ENCODE data around the gene FTCDNL1.

FTCDNL1 gene

DNA sequence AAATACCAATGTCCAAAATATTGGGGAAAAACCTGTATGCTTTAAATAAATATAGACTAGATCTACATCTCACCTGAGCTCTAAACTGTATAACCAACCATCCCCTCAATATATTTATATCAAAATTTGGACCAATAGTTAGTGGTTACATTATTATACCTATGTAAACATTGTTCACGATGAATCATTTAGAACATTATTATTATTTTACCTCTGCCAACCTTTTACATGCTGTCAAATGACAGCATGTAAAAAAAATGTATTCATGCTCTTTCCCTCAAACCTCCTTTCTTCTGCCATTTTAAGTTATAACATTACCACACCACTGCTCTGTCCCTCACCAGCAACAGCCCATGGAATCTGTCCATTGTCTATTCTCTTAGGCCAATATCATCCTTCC lies 9.6 kb downstream of the FTCDNL1 start:
- DNase-seq = no peak

DNA sequence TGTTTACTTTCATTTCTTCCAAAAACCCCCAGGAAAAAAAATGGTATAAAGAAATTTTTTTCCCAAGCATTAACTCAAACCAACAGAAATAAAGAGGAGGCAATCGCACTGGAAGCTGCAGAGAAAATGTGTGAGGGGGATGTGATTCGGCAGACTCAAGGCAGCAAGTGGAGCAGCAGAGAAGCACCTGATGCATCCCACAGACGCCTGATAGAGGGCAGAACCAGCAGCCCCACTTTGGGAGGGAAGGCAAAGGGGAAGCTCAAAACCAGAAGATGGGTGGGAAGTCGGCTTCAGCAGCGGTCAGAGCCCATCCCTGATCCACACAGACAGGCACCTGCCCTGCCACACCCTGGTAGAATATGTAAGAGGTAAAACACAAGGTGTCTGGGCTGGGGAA lies 12.6 kb downstream of the FTCDNL1 start:
- DNase-seq = no peak

DNA sequence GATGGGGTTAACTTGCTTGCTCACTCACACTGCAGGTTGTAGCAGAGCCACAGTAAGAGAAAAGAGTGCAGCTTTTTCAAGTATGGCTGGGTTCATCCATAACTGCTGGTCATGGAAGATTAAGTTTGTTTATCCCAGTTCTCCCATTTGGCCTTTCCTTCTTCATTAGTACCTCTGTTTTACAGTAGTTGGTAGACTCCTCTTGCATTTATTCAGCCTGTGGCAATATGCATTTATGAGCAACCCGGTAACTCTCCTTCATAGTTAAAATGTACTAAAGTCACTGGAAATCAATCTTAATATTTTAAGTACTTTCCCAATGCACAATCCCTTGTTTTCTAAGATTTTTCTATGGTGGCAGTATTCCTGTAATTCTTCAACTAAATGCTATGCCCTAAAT lies 14.0 kb downstream of the FTCDNL1 start:
- DNase-seq = no peak

DNA sequence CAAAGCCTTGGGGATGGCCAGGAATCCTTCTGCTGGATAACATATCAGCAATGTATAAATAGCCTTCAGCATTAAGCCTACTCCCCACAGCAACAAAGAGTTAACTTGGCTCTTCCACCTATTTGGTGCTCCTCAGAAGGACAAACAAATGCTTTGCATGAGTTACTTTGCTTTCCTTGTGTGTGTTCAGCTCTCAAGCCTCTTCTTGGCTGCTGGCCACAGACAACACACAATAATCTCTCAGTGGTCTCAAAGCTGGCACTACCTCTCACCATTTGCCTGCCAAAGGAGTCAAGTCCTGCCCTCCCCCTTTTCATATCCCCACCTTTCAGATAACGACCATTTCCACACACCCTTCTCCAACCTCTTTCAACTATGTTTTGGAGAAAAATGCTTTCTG lies 17.5 kb downstream of the FTCDNL1 start:
- DNase-seq = no peak

DNA sequence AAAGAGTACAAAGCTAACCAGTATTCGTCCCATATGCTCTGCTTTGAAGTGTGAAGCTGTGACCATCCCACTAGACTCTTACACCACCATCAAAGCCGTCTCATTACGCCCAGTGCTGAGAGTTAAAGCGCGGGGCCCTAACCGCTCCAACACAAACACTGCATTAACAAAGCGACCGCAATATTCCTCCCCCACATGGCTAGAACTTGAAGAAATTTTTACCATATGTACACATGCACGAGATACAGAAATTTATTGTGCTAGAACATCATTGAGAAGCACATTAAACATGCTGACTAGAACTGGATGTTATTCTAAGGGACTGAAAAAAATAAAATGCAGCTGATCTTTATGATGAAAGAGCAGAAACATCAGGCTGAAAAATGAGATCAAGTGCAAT lies 20.5 kb downstream of the FTCDNL1 start:
- DNase-seq = no peak

DNA sequence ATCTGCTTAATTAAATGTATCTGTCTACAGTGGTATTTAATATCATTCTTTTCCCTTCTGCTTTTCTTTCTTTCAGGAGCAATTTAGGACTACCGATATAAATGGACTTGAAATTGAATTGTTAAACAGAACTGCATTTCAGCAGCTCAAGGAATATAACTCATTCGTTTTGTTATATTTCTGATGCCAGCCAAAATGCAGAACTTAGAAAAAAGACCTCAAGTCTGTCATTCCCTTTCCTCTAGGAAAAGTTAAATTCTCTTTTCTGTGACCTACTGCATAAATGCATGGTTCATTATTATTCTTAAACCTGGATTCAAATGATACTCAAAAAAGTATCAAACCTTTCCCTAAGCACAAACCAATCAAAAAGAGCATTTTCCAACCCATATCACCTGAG lies 21.4 kb downstream of the FTCDNL1 start:
- no peak for DNase-seq

DNA sequence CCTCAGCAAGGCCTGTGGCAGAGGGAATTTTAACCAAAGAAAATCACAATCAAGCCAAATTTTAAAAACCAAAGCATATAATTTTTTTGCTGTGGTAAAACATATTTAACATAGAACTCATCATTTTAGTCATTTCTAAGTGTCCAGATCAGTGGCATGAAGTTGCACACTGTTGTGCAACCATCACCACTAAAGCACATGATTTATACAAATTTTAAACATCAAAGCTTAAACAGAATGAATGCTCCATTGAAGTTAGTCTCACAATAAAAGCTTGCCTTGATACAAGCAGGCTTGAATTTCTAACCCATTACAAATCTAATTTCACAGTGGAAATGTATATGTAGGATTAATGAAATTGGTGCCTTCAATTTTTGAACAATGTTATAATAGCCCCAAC lies 31.2 kb downstream of the FTCDNL1 start:
- no peak for DNase-seq

DNA sequence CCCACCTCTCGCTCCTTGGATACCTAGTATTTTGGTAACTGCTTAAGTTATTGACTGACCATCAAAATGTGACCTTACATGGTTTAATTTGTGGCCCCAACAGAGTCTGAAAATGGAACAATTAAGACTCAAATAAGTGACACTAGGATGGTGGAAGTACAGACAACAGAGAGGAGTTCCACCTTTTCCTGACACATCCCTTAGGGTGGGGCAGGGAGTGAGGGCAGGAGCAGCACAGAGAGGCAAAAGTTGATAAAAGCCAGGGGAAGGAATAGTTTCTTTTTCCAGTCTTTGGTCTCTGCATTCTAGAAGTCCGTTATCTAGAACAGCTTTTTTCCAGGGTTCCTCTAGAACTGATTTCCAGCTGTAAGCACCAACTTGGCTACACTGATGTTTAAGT lies 32.2 kb downstream of the FTCDNL1 start:
- DNase-seq = no peak

DNA sequence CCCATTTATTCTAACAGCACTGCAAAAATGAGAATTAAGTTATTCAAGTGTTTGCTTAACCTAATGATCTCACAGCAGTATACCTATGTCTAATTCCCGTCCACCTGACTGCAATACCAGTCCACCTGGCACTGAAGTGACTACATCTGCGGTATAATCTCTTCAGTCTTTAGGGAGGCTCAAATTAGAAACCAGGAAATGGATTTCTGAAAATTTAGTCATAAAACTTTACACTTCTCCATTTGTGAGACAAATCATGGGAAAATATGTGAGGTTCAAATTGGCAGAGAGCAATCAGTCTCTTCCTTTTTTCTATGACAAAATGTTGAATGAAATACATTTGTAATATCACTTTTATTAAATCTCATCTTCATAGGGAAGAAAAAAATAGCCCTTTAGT lies 33.0 kb downstream of the FTCDNL1 start:
- DNase-seq = no peak

DNA sequence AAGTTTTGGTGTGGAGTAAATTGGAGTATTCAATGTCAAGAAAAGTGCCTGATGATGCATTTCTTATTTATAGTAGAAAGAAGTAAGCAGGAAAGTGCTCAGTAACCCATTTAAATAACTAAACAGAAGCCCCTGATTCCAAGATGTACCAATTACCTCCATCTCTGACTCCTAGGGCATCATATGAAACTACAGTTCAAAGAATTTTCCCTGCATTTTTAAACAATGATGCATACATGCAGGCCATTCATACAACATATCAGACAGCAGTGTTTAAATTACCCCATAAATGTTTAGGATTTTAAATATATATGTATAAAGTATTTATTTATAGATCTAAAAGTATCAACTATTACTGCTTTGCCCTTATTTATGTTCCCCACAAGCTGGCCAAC lies 36.2 kb downstream of the FTCDNL1 start:
- no peak for DNase-seq

DNA sequence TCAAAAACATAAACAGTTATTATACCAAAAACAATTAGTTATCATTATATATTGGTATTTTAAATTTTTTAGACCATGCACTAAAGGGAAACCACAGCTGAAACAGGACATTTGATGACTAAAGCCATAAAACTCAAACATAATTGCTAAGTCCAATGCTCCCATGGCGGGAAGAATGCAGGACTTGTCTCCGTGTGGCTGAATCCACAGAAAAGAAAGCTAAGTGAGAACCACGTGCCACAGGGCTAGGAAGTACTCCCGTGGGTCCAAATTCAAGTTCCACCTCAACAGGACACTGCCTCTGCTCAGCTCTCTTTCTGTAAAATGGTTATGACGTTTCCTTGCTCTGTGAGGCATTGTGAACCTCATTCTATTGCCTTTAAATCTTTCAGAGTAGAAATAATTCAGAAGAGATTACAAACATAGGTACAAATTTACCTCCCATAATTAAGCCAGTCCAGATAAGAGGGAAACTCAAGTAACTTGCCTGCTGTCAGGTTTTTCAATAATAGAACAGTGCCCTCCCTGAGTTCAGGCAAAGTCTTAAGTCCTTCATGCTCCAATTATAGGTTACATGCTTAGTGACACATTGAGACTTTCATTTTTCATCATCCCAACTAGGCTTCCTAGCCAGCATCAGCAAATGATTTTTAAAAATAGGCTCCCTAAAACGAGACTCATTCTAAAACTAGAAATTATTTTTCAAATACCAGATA lies 36.7 kb downstream of the FTCDNL1 start:
- DNase-seq = no peak

DNA sequence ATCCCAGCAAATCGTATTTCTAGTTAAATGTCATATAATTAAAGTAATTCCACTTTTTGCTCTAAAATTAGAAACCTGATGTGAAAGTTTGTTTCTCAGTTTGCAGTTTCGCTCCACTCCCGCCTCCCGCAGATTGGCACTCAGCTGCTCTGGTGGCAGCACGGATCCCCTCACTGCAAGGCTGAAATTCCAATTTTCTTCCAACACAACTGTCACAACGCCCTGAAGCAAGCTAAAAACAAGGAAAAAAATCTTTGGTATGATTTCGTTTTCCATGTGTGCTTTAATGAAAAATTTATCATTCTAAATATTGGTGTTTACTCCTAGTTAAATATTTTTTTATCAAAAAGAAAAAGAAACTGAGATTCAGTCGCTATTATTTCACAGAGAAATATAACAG lies 38.5 kb downstream of the FTCDNL1 start:
- DNase-seq = no peak

DNA sequence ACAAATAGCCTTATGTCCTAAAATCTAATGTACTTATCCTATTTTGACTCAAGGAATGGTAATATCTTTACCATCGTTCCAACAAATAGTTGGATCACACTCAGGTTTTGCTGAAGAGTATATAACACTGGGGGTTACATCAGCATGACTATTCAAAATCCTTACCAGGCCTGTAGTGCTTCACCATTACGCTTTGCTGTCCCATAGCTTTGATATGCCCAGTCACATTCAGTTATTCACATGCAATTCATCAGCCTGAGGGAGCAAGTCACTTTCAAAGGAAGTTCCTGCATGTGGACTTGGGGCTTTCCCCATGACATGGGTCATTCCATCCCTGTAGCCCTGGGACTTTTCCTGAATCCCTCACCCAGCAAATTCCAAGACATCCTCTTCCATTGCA lies 39.6 kb downstream of the FTCDNL1 start:
- DNase-seq = no peak

DNA sequence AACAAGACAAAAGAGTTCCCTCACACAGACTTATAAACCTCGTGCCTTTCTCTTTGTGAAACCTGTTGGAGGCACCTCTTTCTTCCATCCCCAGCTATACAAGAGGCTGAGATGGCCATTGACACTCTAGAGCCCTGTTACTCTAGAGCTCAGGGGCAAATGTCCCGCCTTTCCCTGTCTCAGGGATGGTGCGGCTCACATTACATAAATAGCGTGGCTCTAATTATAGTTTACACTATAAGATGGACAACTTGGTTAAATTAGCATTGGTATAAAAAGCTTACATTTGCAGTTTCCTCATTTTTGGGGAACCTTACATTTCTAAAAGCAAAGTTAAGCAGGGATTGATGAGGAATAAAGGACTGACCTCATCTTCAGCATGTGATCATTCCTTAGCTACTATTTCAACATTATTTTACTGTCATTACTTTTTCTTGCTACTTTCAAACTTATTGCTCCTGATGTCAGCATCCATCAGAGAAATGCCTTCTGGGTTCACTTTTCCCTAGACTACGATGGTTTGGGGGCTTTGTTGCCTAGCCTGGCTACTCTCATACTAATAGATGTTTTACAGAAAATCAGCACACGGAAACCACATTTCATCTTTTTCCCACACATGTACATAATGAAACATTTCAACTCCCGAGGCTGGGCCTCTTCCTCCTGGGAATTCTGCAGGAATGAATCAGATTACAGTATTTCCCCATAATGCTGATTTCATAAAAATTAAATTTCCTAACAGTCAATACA lies 40.4 kb downstream of the FTCDNL1 start:
- no peak for DNase-seq

DNA sequence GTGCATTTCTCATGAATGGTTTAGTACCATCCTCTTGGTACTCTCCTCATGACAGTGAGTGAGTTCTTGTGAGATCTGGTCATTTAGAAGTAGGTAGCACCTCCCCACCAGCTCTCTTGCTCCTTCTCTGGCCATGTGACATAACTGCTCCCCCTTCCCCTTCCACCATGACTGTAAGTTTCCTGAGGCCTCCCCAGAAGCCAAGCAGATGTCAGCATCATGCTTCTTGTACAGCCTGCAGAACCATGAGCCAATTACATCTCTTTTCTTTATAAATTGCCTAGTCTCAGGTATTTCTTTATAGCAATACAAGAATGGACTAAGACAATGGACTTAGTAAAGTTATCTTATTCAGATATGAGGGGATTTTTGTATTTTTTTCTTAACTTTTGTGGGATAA lies 43.0 kb downstream of the FTCDNL1 start:
- no peak for DNase-seq

DNA sequence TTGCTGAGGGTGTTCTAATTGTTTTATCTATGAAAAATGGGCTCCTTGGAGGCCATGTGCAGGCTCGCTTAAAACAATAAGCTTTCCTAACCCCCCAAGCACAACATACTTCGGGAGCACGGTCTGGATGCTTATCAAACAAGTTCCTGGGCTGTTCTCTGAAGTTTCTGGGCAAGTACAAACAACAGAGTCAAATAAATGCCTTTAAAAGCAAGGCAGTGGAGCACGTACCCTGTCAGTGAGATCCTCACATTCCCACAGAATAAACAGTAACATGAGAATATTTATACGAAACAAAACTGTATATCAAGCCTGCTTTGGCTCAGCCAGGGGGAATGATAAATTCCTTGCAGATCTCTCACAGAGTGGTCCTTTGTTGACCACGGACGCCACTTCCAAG lies 44.8 kb downstream of the FTCDNL1 start:
- DNase-seq = no peak

DNA sequence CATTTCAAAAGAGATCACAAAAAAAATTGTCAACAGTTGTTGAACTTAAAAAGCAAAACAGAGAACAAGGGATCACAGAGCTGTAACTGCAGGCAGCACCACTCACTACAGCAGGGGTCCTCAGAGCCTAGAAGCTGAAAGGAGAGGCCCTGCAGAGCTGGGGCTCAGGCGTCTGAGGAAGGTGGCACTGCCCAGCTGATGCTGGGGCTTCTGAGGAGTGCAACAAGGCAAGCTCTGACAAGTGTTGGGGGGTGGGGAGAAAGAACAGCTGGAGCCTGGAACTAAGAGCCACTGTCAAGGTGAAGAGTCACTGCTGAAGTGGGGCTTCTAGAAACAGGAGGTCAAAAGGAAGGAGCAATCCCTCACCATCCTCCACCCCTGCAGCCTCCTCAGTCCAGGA lies 46.2 kb downstream of the FTCDNL1 start:
- no peak for DNase-seq

DNA sequence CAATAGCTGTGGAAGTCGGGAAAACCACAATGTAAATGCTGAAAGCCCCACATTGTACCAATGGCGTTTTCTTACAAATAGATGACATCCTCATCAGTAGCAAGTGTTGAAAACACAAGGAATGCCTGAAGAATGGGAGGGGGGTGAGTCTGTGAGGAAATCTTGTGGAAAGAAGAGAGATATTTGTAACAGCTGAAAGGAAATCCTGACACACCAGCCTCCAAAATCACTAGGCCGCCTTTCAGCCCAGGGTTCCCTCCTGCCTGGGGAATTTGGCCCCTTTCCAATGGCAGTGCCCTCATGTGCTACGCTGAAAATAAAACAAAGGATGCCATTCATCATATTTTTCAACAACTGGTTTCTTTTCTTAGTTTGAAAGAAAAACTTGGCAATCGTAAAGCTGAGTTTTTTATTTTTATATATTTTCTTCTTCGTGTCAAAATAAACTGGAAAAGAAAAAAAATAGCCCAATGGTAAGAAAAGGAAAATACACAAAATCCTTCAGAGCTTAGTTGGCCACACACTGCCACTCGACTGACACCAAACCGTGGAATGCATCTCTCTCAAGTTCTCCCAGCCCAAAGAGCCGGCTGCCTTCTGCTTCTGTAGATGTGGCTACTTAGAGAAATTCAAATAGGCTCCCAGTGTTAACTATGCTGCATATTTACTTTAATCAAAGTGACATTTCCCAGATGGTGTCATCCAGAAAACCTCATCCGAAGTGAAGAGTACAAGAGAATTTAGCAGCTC lies 52.0 kb downstream of the FTCDNL1 start:
- peak; percentile 83 for DNase-seq

DNA sequence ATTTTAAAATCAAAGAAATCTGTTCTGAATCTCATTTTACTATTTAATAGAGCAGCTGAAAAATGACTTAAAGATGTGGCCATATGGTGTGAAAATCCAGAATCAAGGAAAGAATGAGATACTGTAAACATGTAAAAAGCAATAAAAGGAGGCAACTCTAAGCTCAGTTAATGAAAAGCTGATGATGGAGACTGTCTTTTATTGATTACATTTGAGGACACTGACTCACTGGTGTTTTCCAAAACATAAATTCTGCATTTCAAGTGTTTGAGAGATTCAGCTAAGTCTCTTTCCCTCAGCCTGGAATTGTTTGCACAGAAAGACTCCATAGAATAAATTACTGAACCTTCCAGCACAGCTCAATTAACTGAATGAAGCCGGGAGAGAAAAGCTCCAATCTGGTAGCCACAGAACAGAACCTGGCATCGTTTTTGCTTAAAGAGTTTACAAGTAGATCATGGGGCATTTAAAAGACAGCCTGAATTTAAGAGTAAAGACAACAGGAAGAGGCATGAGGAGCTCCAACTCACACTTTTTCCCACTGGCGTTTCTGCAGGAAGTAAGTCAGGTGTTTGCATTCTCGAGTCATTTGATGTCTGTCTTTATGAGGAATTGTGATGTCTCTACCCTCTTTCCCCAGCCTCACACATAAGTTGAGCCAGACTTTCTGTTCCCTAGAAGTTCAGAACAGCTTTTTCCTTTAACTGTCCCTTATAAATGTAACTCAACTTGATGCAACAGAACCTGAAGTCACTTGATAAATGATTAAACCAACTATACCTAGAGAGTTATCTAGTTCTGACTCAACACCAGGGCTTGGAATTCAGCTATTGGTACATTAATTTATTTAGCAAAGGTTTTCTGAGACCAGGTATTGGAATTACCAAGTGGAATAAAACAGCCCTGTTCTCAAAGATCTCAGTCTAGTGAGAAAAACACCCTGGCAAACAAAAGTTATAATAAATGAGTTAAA lies 53.3 kb downstream of the FTCDNL1 start:
- DNase-seq = no peak

DNA sequence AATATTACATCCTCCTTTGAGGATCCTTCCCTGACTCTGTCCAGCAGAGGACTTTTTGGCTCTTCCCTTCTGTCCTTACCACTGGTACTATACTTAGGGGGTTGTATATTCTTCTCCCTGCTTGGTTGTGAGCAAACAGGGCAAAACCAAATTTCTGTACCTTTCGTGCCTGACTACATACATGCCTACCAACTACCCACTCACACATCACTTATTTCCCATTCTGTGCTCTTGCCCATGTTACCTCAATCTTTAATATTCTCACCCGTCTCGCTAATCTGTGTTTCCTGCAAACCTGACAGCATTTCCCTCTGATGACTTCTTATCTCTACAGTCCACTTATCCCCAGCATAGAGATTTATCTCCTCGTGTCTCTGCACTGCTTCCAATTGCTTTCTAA lies 58.6 kb downstream of the FTCDNL1 start:
- DNase-seq = no peak

DNA sequence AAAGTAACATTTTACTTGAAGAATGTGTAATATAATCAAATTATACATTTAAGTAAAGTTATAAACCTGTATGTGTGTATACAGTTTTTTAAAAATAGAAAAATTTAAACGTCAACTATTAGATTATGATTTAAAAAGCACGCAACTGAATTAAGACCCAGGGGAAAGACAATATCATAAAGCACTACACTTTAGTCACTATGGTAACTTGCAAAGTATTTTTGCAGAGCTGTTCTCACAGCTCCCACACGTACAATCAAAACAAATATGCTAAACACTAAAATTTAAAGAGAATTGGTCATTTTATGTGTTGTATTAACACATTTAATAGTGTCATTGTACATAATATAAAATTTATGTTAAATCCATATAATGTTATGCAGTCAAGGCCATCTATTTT lies 59.7 kb downstream of the FTCDNL1 start:
- no peak for DNase-seq

DNA sequence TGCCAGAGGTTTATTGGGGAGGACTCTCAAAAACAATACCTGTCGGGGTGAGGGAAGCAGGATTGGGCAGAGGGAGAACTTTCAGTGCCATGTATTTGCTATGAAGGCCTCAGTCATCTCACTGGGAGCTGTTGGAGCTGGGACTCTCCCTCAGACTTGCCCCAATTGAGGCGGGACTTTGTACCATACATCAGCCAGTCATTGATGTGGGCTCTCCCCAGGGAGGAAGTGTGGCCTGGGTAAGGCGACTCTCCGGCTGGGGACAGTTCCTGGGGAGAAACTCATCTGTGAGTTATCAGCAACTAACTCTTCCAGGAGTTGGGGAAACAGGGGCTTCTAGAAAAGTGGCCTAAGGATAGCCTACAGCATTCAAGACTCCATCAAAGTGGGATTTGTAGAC lies 66.5 kb downstream of the FTCDNL1 start:
- no peak for DNase-seq

DNA sequence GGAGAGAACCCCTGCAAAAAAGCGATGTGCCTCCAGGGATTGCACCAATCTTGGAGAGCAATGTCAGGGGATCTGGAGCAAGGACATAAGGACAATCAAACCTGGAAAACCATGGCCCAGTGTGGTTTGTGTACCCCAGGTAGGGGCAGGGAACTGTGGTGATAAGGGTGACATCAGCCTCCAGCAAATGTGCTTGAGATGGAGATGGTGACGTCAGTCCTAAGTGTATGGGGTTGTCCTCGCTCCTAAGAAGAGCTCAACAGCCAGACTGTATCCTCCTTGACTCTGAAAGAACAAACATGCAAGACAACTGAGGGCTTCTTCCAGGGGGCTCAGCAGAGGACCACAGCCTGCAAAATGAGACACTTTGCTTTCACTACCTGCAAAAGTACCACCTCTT lies 71.4 kb downstream of the FTCDNL1 start:
- DNase-seq = no peak
